Right atrium auricular region (tissue), 2 donors: ENCODE data around the gene AAR2. TPM values are rescaled to one million over a fixed set of nuclear protein-coding genes. Genes with fewer than 3 reads are reported as not detected.

Experiments
- DNase-seq: peaks from one replicate; pipeline ENCODE4 v3.0.0-alpha.2; 2019; ENCODE audit warnings: low spot score
- H3K27ac ChIP-seq, 2 donors: fragments of 200-600 bp; sonication (generic); 1 replicate in 1 of 2; 2 replicates in 1 of 2; pipeline ENCODE4 v1.5.1; 2016 to 2019
- H3K27me3 ChIP-seq, 2 donors: fragments of 200-600 bp; sonication (generic); one replicate each; pipeline versions ENCODE4 v1.5.1 to v1.6.0; 2017 to 2019
- H3K36me3 ChIP-seq: fragments of 200-600 bp; sonication (generic); one replicate; pipeline ENCODE4 v1.5.1; 2016
- H3K4me1 ChIP-seq, 2 donors: fragments of 200-600 bp; sonication (generic); one replicate each; pipeline versions ENCODE4 v1.5.1 to v1.6.0; 2017 to 2019
- H3K4me3 ChIP-seq, 2 donors: fragments of 200-600 bp; sonication (generic); 1 replicate in 1 of 2; 2 replicates in 1 of 2; pipeline ENCODE4 v1.5.1; 2017 to 2019; ENCODE audit warnings: mild to moderate bottlenecking in 1 of 2, moderate library complexity in 1 of 2
- H3K9me3 ChIP-seq, 2 donors: fragments of 200-600 bp; sonication (generic); one replicate each; pipeline ENCODE4 v1.5.1; 2019
- total RNA-seq, 2 donors: library from RNA; depleted of rRNA; stranded (reverse); fragments of >200 nt; gene quantifications; one replicate each; pipeline ENCODE4 v1.1.0, GENCODE V29; 2016
- TF ChIP-seq, protein P1 (sequence below), 2 donors: fragments of 200-600 bp; sonication (generic); IDR thresholded peaks; one replicate each; pipeline ENCODE4 v1.5.1; 2019; ENCODE audit warnings: antibody characterized with exemption in 2 of 2

AAR2 gene
- total RNA-seq, 2 donors from 2014 or later = 18.9 to 22.8 TPM

DNA sequence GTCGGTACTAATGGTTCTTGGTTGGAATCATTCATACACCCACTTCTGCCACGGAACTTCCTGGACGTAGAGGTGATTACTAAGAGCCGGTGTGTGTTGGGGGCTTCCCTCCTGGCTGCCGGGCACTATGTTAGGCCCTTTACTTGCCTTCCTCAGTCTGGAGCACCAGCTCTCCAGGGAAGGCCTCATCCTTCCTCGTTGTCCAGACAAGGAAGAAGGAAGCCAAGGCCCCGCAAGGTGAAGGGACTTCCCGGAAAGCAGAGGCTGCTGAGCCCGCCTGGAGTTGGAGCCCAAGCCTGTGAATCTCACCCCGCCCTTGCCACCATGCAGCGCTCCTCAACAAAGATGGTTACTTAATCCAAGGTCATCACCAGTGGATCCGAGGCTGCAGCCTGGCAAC is 26.2 kb downstream of the AAR2 start:
- Histone ChIP-seq H3K4me3 (no peak overlapping the region), H3K27ac (no peak overlapping the region), H3K27me3 (no peaks in the 10 kb centered on the region), H3K4me1 (no peaks in the 10 kb centered on the region), H3K9me3 (no peaks in the 10 kb centered on the region), H3K36me3 (no peaks in the 10 kb centered on the region)
- TF ChIP-seq, protein P1, sequence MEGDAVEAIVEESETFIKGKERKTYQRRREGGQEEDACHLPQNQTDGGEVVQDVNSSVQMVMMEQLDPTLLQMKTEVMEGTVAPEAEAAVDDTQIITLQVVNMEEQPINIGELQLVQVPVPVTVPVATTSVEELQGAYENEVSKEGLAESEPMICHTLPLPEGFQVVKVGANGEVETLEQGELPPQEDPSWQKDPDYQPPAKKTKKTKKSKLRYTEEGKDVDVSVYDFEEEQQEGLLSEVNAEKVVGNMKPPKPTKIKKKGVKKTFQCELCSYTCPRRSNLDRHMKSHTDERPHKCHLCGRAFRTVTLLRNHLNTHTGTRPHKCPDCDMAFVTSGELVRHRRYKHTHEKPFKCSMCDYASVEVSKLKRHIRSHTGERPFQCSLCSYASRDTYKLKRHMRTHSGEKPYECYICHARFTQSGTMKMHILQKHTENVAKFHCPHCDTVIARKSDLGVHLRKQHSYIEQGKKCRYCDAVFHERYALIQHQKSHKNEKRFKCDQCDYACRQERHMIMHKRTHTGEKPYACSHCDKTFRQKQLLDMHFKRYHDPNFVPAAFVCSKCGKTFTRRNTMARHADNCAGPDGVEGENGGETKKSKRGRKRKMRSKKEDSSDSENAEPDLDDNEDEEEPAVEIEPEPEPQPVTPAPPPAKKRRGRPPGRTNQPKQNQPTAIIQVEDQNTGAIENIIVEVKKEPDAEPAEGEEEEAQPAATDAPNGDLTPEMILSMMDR (IDR thresholded peaks at IDR 0.05) = no peak
- DNase-seq = no peak

DNA sequence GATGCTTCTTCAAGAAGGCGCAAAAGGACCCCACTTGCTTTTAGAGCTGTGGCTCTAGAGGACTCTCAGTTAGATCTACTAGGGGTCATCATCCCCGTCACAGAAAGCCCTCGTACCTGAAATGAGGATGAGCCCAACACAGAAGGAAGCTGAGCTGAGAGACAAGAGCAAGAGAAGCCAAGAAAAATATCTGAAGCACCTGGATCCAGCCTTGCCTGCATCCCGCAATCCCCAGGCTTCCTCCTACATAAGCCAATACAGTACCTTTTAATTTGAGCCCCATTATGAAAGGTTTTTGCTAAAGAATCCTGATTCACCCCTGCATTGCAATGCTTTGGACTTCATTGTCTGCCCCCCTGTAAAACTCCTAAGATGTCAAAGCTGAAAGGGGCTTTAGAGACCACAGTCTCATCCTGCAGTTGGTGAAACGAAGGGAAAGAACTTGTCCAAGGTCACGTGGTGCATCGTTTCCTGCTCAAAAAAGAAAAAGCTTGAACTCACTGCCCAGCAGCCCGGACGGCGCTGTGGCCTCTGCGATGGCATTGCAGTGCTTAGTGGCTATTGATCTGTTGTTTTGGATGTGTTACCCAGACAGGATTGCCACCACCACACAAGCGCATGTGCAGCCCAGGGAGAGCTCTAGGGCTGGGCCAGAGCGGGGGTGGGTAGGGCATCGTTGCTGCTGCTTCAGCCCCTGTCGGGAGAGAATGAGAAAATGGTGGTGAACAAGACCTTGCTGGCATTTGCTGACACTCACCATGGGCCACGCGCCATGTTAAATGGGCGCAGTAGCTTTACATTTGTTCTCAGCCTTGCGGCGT is 28.4 kb downstream of the AAR2 start:
- no peaks in the 10 kb centered on the region for H3K9me3 ChIP-seq
- TF ChIP-seq, protein P1 (IDR thresholded peaks at IDR 0.05) = no peak

DNA sequence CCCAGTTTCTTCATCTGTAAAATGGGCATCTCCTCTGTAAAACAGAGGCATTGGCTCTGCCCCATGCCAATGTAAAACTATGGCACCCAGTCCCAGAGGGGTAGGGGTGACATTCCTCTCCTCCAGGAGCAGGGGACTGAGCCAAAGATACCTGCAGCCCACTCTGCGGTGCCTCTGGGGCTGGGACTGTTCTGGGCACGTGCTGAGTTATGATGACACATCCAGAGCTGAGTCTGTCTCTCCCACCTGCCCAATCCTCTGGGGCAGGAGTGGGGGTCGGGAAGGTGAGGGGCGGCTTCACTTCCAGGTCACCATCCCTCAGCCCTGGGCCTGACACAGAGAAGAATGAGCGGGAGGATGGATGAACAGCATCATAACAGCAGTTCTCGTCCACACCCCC is 29.9 kb downstream of the AAR2 start:
- Histone ChIP-seq H3K4me3 (no peak overlapping the region), H3K4me1 (no peaks in the 10 kb centered on the region), H3K27ac (no peak overlapping the region), H3K9me3 (no peaks in the 10 kb centered on the region), H3K27me3 (no peaks in the 10 kb centered on the region), H3K36me3 (no peaks in the 10 kb centered on the region)
- TF ChIP-seq, protein P1 (IDR thresholded peaks at IDR 0.05) = no peak
- no peak for DNase-seq

More for the DNA sequence above, 28.4 kb downstream of the AAR2 start:
- H3K27ac ChIP-seq = no peak overlapping the region
- H3K4me3 ChIP-seq = no peak overlapping the region
- no peak for DNase-seq
- H3K36me3 ChIP-seq = no peaks in the 10 kb centered on the region
- H3K27me3 ChIP-seq = no peaks in the 10 kb centered on the region
- no peaks in the 10 kb centered on the region for H3K4me1 ChIP-seq

DNA sequence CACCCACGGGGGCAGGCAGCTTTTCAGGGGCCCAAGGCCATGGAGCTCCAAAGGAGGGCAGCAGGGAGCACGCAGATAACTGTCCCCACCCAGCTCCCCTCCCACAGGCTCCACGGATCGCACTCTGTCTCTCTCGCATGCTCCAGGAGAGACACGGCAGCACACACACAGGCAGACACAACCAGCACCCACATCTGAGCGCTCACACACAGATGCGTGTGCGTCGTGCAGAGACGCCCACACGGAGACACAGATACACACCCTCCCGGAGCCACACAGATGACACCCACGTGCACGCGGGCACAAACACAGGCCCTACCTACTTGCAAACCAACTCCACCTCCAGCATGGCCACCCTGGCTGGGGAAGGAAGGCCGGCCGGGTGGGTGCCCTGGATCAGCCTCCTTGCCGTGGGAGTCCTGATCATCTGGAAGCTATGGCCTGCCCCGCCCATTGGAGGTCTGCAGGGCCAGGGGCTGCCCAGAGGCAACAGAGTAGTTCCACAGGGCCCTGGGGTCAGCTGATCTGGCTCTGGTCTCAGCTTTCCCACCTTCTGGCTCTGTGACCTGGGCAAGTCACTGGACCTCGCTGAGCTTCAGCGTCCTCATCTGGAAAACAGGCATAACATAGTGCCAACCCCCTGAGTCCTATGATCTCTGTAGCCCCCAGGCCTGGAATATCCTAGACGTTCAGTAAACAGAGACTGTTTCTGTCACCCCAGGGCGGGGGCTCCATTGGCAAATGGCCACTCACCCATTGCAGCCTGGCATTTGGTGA is 31.5 kb downstream of the AAR2 start:
- Histone ChIP-seq H3K9me3 (no peaks in the 10 kb centered on the region), H3K4me1 (no peaks in the 10 kb centered on the region), H3K27me3 (no peaks in the 10 kb centered on the region), H3K4me3 (no peak overlapping the region), H3K36me3 (no peaks in the 10 kb centered on the region), H3K27ac (no peak overlapping the region)
- TF ChIP-seq, protein P1 (IDR thresholded peaks at IDR 0.05) = no peak
- DNase-seq = no peak

DNA sequence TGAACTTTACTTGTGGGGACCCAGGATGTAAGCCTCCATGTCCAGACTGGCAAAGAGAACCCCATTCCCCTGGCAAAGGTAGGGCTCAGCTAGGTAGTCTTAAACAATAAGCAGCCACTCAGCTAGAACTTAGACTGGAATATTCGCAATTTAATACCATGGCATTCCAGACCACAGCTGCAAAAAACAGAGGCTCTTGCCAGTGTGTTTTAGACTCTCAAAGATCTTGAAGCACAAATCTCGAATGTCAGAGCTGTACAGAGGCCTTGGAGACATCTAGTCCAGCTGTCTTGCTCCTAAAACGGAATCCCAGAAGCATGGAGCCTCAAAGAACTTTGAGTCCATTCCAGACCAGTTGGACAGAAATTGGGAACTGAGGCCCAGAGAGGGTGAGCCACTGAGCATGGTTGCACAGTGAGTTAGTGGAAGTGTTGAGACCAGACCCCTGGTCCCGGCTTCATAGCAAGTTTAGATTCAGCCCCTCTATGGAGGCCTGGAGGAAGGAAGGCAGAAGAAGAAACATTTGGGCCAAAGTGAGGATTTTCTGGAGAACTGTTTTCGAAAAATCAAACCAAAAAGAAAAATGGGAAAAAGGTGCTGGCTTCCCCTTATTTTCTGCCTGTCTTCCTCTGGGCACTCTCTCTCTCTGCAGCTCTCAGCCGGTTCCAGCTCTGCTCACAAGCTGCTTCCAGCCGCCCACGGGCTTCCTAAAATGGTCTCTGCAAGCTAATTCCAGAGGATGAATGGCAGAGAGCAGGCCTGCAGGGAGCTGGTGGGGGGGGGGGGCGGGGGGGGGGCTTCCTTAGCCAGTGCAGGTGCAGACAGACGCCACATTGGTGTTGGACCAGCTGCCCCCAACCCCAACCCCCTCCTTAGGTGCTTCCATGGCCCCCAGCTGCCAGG is 32.4 kb downstream of the AAR2 start:
- Histone ChIP-seq H3K4me1 (no peaks in the 10 kb centered on the region), H3K36me3 (no peaks in the 10 kb centered on the region), H3K9me3 (no peaks in the 10 kb centered on the region), H3K27me3 (no peaks in the 10 kb centered on the region), H3K4me3 (no peak overlapping the region), H3K27ac (no peak overlapping the region)
- DNase-seq = no peak
- TF ChIP-seq, protein P1 (IDR thresholded peaks at IDR 0.05) = no peak
